Vagina (tissue), 2 donors: ENCODE data around the gene CAV2. TPM values are rescaled to one million over a fixed set of nuclear protein-coding genes. Genes with fewer than 3 reads are reported as not detected.

Experiments
- DNase-seq, 2 donors: peaks; one replicate each; pipeline ENCODE4 v3.0.0-alpha.2; 2017; ENCODE audit errors: extremely low spot score in 2 of 2
- H3K27ac ChIP-seq: fragments of 200-600 bp; sonication (generic); one replicate; pipeline ENCODE4 v1.5.1; 2019
- H3K27me3 ChIP-seq: fragments of 200-600 bp; sonication (generic); one replicate; pipeline ENCODE4 v1.5.1; 2019
- H3K36me3 ChIP-seq, 2 donors: fragments of 200-600 bp; sonication (generic); one replicate each; pipeline ENCODE4 v1.5.1; 2017 to 2019
- H3K4me1 ChIP-seq: fragments of 200-600 bp; sonication (generic); one replicate; pipeline ENCODE4 v1.5.1; 2019
- H3K4me3 ChIP-seq, 2 donors: fragments of 200-600 bp; sonication (generic); 1 replicate in 1 of 2; 2 replicates in 1 of 2; pipeline ENCODE4 v1.5.1; 2016 to 2019
- H3K9me3 ChIP-seq: fragments of 200-600 bp; sonication (generic); one replicate; pipeline ENCODE4 v1.5.1; 2019
- CTCF ChIP-seq, 3 experiments: fragments of 450-650 bp in 2 of 3; fragments of 200-600 bp in 1 of 3; sonication (generic) in 1 of 3; IDR thresholded peaks; one replicate each; pipeline ENCODE4 v1.5.1; 2017 to 2019; ENCODE audit warnings: antibody characterized with exemption in 3 of 3, mild to moderate bottlenecking in 2 of 3, moderate library complexity in 2 of 3
- POLR2A ChIP-seq, 2 donors: fragments of 450-650 bp; IDR thresholded peaks; one replicate each; pipeline ENCODE4 v1.6.1; 2017; ENCODE audit warnings: antibody characterized with exemption in 2 of 2, mild to moderate bottlenecking in 2 of 2, moderate library complexity in 2 of 2
- POLR2AphosphoS5 ChIP-seq, 2 donors: sonication (generic); formaldehyde crosslinking; IDR thresholded peaks; one replicate each; pipeline ENCODE4 v1.9.0; 2017; ENCODE audit warnings: antibody characterized with exemption in 2 of 2, mild to moderate bottlenecking in 2 of 2, low read depth in 1 of 2; ENCODE audit not compliant: insufficient read depth in 1 of 2
- intact Hi-C: fragments of 100-400 bp; cut with DNase I; formaldehyde crosslinking; loops from one replicate; pipeline ENCODE4 v1.15.1; 2023
- total RNA-seq: library from RNA; depleted of rRNA; stranded (reverse); fragments of >200 nt; gene quantifications from one replicate; pipeline ENCODE4 v1.2.3, GENCODE V29; 2016

CAV2 gene
- total RNA-seq, 1 donor from 2014 or later: 42.5 TPM

- DNase-seq: no peak
- H3K27ac ChIP-seq: no peak overlapping the region
- H3K27me3 ChIP-seq: no peaks in the 10 kb centered on the region
- TF ChIP-seq POLR2AphosphoS5 (IDR thresholded peaks at IDR 0.05; ENCODE audit: insufficient read depth in 1 of 2, low read depth in 1 of 2) (no peak), POLR2A (IDR thresholded peaks at IDR 0.05) (no peak), CTCF (IDR thresholded peaks at IDR 0.05) (no peak)
- no peak overlapping the region for H3K4me3 ChIP-seq
- H3K4me1 ChIP-seq: peaks cover 21% of the 10 kb centered on the region
- peaks cover 0 to 13% of the 10 kb centered on the region in 2 donors for H3K36me3 ChIP-seq
- intact Hi-C loops: no loop called here
- no peaks in the 10 kb centered on the region for H3K9me3 ChIP-seq
Measured at GRCh38 chr7:116509982-116510579, 10.5 kb downstream of the CAV2 start.

GRCh38 chr7:116510795-116511194 is 11.3 kb downstream of the CAV2 start:
- intact Hi-C loops: no loop called here
- H3K4me3 ChIP-seq: no peak overlapping the region
- peaks cover 14% of the 10 kb centered on the region for H3K4me1 ChIP-seq
- H3K27me3 ChIP-seq: no peaks in the 10 kb centered on the region
- H3K36me3 ChIP-seq: peaks cover 0 to 13% of the 10 kb centered on the region in 2 donors
- no peak for DNase-seq
- TF ChIP-seq CTCF (IDR thresholded peaks at IDR 0.05) (no peak), POLR2A (IDR thresholded peaks at IDR 0.05) (no peak), POLR2AphosphoS5 (IDR thresholded peaks at IDR 0.05; ENCODE audit: insufficient read depth in 1 of 2, low read depth in 1 of 2) (no peak)
- H3K27ac ChIP-seq: peak overlapping the region; percentile 82
- H3K9me3 ChIP-seq: no peaks in the 10 kb centered on the region

- peak overlapping the region; percentile 82 for H3K27ac ChIP-seq
- no peaks in the 10 kb centered on the region for H3K27me3 ChIP-seq
- peaks cover 0 to 3% of the 10 kb centered on the region in 2 donors for H3K36me3 ChIP-seq
- H3K9me3 ChIP-seq: no peaks in the 10 kb centered on the region
- H3K4me1 ChIP-seq: peaks cover 10% of the 10 kb centered on the region
- intact Hi-C loops: no loop called here
- DNase-seq: no peak
- peak overlapping the region; percentile 34 to 42 for H3K4me3 ChIP-seq
- no peak for TF ChIP-seq CTCF (IDR thresholded peaks at IDR 0.05)
- no peak for TF ChIP-seq POLR2A (IDR thresholded peaks at IDR 0.05)
- TF ChIP-seq POLR2AphosphoS5 (IDR thresholded peaks at IDR 0.05; ENCODE audit: insufficient read depth in 1 of 2, low read depth in 1 of 2): peak in 1 of 2 donors; percentile 69
Measured at GRCh38 chr7:116511552-116512519, 12.3 kb downstream of the CAV2 start.

GRCh38 chr7:116512520-116513188 is 13.1 kb downstream of the CAV2 start:
- H3K9me3 ChIP-seq: no peaks in the 10 kb centered on the region
- intact Hi-C loops: no loop called here
- TF ChIP-seq CTCF (IDR thresholded peaks at IDR 0.05): no peak
- no peak for TF ChIP-seq POLR2AphosphoS5 (IDR thresholded peaks at IDR 0.05; ENCODE audit: insufficient read depth in 1 of 2, low read depth in 1 of 2)
- no peak for TF ChIP-seq POLR2A (IDR thresholded peaks at IDR 0.05)
- no peaks in the 10 kb centered on the region for H3K36me3 ChIP-seq
- no peaks in the 10 kb centered on the region for H3K27me3 ChIP-seq
- DNase-seq: no peak
- H3K4me3 ChIP-seq: peak overlapping the region; percentile 34 to 42
- peak overlapping the region; percentile 82 for H3K27ac ChIP-seq
- H3K4me1 ChIP-seq: peaks cover 10% of the 10 kb centered on the region
